ENCODE measurements around the gene SPTB. TPM values are rescaled to one million over a fixed set of nuclear protein-coding genes. Genes with fewer than 3 reads are reported as not detected.

Gene SPTB
- total RNA-seq, 1 experiment from 2014 or later: 0.43 TPM

- ChIA-PET CTCF (no interaction called here), POLR2A (ENCODE audit: low non-redundant PET) (no interaction called here)
- no peak for TF ChIP-seq EZH2 (IDR thresholded peaks at IDR 0.05; ENCODE audit: borderline replicate concordance, low read depth, low read length, poor library complexity, severe bottlenecking)
- TF ChIP-seq CTCF (conservative IDR thresholded peaks at IDR 0.05; ENCODE audit: low read depth, low read length): no peak
- BruUV-seq (replicated peaks): no TSS peak
- Histone ChIP-seq H3K4me1 (ENCODE audit: insufficient read depth, low read length, poor library complexity, severe bottlenecking) (no peaks in the 10 kb centered on the region), H3K9me3 (ENCODE audit: low read depth, low read length, poor library complexity, severe bottlenecking) (no peaks in the 10 kb centered on the region), H3K27me3 (replicated peaks; ENCODE audit: insufficient read depth, low read depth, low read length, poor library complexity) (no peaks in the 10 kb centered on the region), H3K4me3 (ENCODE audit: low read depth, low read length, poor library complexity, severe bottlenecking) (no peak overlapping the region), H3K36me3 (ENCODE audit: insufficient read depth, low read length, poor library complexity, severe bottlenecking) (no peaks in the 10 kb centered on the region), H3K27ac (ENCODE audit: low read depth, low read length, poor library complexity, severe bottlenecking) (no peak overlapping the region)
- intact Hi-C loops (cut with micrococcal nuclease; ENCODE audit: unreplicated experiment): no loop called here
- DNase-seq (ENCODE audit: low spot score): no peak
Observed at GRCh38 chr14:64774272-64774671, 105.4 kb downstream of the SPTB start.

GRCh38 chr14:64773577-64773976 is 106.1 kb downstream of the SPTB start:
- ChIA-PET POLR2A (ENCODE audit: low non-redundant PET) (no interaction called here), CTCF (interaction anchor here (1.2 kb wide), 1 partner anchor 11 kb away, joined by 3 read pairs; no protein-coding TSS in a partner anchor)
- DNase-seq (ENCODE audit: low spot score): no peak
- no TSS peak for BruUV-seq (replicated peaks)
- Histone ChIP-seq H3K27me3 (replicated peaks; ENCODE audit: insufficient read depth, low read depth, low read length, poor library complexity) (no peaks in the 10 kb centered on the region), H3K4me1 (ENCODE audit: insufficient read depth, low read length, poor library complexity, severe bottlenecking) (no peaks in the 10 kb centered on the region), H3K4me3 (ENCODE audit: low read depth, low read length, poor library complexity, severe bottlenecking) (no peak overlapping the region), H3K27ac (ENCODE audit: low read depth, low read length, poor library complexity, severe bottlenecking) (no peak overlapping the region), H3K36me3 (ENCODE audit: insufficient read depth, low read length, poor library complexity, severe bottlenecking) (no peaks in the 10 kb centered on the region), H3K9me3 (ENCODE audit: low read depth, low read length, poor library complexity, severe bottlenecking) (no peaks in the 10 kb centered on the region)
- intact Hi-C loops (cut with micrococcal nuclease; ENCODE audit: unreplicated experiment): no loop called here
- TF ChIP-seq CTCF (conservative IDR thresholded peaks at IDR 0.05; ENCODE audit: low read depth, low read length) (no peak), EZH2 (IDR thresholded peaks at IDR 0.05; ENCODE audit: borderline replicate concordance, low read depth, low read length, poor library complexity, severe bottlenecking) (no peak)

- CTCF ChIA-PET: interaction anchor here (1.2 kb wide), 1 partner anchor 11 kb away, joined by 3 read pairs; no protein-coding TSS in a partner anchor
- POLR2A ChIA-PET (ENCODE audit: low non-redundant PET): interaction anchor here (0.5 kb wide), 1 partner anchor 126 kb away, joined by 6 read pairs; no protein-coding TSS in a partner anchor
- Histone ChIP-seq H3K27ac (ENCODE audit: low read depth, low read length, poor library complexity, severe bottlenecking) (no peak overlapping the region), H3K9me3 (ENCODE audit: low read depth, low read length, poor library complexity, severe bottlenecking) (no peaks in the 10 kb centered on the region), H3K36me3 (ENCODE audit: insufficient read depth, low read length, poor library complexity, severe bottlenecking) (no peaks in the 10 kb centered on the region), H3K4me1 (ENCODE audit: insufficient read depth, low read length, poor library complexity, severe bottlenecking) (no peaks in the 10 kb centered on the region), H3K4me3 (ENCODE audit: low read depth, low read length, poor library complexity, severe bottlenecking) (no peak overlapping the region), H3K27me3 (replicated peaks; ENCODE audit: insufficient read depth, low read depth, low read length, poor library complexity) (no peaks in the 10 kb centered on the region)
- intact Hi-C loops (cut with micrococcal nuclease; ENCODE audit: unreplicated experiment): no loop called here
- no peak for TF ChIP-seq EZH2 (IDR thresholded peaks at IDR 0.05; ENCODE audit: borderline replicate concordance, low read depth, low read length, poor library complexity, severe bottlenecking)
- TF ChIP-seq CTCF (conservative IDR thresholded peaks at IDR 0.05; ENCODE audit: low read depth, low read length): no peak
- DNase-seq (ENCODE audit: low spot score): no peak
- BruUV-seq (replicated peaks): no TSS peak
Observed at GRCh38 chr14:64773046-64773445, 106.7 kb downstream of the SPTB start.
